HG03575 (cell line): ENCODE data around the gene ING2.

Experiments used
- ATAC-seq: cut with Tn5 transposase; IDR thresholded peaks from one replicate; pipeline ENCODE4 v1.9.1; 2021; ENCODE audit not compliant: unreplicated experiment, insufficient number of reproducible peaks, low FRiP score; ENCODE audit errors: extremely low read depth

The ING2 gene

DNA sequence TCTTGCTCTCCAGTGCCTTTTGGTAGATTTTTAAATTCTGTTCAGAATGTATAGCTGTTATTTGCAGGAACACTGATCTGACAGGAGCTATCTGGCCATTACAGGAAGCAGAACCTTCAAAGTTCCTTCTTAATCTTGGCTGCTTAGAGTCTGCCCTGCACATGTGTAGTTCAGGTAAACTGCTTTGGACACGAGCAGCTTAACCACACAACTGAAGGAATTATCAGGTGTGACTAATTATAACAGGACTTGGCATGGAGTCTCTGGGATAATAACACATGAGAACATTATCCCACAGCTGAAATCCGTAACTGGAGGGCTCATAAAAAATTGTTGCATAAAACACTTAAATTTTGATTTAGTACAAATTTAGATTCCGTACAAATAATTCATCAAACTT is 11.6 kb upstream of the ING2 start:
- ATAC-seq: no peak

DNA sequence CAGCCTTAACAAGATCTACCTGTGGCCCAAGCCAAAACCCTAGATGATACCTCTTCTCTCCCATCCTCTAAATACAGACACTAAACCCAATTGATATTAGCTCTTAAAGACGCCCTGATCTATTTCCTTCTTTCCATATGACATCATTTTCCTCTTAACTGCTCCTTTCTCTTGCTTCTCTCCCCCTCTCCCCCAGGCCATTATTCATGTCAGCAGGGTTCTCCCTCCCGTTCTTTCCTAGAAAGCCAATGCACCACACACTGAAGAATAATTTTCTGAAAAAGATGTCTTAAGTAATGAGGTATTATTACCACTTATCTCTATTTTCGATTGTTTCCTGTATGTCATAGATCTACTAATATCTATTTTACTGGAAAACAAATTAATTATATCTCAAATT is 9.7 kb upstream of the ING2 start:
- ATAC-seq: no peak

DNA sequence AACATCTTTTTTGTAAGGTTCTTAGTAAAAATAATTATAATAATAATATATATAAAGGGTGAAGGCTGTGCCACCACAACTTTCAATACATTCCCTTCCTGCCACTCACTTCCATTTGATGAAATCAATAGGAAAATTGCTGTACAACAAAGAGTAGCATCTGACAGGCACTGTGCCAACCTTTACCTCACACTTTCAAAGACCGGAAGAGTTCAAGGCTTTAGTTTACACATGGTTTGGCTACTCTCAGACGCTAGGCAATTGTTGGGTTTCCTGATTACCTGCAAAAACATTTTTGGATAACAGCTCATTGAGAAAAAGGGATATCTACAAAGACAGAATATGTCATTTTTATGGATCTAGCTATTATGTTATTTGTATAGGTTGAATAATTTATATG is 5.5 kb upstream of the ING2 start:
- no peak for ATAC-seq

DNA sequence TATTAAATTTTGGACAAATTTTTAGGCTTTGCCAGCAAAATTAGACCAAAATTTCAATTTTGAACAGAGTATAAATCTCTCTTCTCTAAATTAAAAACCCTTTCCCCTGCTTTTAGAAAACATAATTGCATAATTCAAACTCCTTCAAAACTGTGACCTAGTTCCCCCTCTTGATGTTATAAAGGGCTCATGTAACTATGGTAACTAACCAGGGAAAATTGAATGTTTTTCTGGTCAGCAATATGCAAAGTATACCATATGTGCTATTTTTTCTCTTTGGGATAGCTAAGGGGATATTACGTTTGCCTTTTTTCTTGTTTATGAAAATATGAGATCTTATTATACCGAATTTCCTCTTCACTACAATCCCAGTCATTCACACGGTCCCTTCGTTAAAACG is 5.1 kb upstream of the ING2 start:
- no peak for ATAC-seq

DNA sequence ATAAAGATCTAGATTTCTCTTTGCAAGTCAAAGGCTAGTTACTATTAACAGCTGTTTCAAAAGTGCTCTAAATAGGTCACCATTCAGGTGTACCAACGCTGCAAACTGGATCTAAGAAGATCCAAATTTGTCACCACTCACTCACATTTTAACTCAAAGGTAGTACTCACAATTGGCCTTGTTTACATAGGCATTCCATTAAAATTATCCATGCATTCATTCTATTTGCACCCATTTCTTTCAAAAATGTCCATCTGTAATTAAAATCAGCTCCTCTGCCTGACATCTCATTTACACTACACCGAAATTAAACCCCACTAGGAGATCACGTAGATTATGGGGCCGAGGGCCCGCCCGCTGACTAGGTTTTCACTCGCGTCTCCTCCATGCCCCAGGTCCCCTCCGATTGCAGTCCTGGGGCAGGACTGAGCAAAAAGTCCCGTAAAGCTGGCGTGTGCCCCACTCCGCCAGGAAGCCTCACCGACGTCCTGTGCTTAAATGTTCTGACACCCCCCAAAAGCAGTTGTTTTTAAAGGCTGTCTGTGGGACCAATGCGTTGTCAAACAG is 1.3 kb upstream of the ING2 start:
- ATAC-seq: no peak

DNA sequence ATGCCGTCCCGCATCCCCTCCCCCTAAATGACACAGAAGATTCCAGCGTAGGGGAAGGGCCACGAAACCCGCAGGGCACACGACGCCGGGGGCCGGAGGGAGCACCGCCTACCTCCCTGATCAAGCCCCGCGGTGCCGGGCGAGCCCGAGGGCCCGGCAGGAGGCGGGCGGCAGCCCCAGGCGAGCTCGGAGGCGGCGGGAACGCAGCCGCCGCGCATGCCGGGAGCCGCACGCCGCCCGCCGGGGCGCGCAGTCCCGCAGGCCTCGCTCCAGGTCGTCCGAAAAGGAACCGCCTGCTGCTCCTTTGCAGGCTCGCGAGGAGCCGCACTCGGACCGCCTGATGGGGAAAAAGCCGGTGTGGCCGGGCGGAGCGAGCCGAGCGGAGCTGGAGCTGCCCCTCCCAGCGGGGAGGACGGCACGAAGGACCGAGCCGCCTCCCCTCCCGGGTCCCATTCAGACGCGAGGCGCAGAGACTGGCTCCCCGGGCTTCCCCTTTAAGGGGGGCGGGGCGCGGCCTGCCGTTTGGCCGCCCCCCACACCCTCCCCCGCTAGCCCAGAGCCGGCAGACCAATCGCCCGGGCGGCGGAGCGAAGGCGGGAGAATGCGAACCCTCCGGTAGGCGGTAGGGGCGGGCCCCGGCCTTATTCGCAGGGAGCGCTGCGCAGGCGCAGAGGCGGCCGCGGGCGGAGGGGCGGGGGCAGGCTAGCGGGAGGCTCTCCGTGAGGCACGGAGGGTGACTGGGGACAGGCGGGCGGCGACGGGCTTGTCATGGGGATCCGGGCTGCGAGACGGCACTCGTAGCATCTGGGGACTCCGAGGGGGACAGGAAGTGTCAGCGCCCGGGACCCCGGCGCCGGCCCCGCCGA is 561 bp upstream of the ING2 start:
- peak; percentile 50 for ATAC-seq

DNA sequence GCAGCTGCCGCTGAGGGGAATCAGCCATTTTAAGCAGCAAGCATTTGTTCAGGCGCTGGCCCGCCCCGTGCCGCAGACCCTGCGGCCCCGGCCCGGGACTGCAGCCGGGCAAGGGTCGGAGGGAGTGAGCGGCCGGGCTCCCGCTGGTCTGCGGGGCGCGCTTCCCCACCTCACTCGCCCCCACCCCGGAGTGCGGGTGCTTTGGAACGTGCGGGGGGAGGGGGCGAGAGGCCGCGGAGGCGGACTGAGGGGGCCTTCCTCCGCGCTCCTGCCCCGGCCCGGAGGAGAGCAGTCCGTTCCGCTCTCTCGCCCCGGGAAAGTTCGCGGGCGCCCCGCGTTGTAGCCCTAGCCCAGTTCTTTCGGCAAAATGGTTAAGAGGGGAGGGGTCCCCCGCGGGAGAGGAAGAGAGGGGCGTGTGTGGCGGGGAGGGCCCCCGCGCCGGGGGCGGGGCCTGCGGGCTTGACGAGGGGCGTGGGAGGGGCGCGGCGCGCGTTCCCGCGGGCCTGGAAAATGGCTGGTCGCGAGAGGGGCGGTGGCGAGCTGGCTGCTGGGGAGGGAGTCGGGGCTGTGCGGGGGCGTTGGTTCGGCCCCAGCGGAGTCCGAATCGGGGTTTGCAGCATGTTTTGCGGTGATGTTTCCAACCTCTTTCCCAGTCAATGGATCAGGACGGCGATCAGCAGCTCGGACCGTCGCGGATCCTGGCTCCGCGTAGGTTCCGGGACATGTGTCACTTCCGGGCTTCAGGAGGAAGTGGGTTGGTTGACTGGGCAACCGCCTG is 942 bp downstream of the ING2 start:
- ATAC-seq: peak; percentile 35

DNA sequence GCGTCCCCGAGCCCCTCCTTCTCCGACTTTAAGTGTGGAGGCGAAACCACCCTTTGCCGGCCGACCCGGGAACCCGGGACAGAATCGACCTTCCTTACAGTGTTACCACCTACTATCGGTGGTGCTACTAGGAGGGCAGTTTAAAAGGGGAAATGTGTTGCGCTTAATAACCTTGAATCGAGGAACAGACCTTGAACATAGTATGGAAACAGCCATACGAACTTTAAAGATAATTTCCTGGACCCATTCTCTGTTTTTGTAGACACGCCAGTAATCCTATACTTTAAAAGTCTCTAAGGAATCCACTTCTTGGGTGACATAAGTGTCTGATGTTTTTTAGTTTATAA is 1.5 kb downstream of the ING2 start:
- ATAC-seq: no peak

DNA sequence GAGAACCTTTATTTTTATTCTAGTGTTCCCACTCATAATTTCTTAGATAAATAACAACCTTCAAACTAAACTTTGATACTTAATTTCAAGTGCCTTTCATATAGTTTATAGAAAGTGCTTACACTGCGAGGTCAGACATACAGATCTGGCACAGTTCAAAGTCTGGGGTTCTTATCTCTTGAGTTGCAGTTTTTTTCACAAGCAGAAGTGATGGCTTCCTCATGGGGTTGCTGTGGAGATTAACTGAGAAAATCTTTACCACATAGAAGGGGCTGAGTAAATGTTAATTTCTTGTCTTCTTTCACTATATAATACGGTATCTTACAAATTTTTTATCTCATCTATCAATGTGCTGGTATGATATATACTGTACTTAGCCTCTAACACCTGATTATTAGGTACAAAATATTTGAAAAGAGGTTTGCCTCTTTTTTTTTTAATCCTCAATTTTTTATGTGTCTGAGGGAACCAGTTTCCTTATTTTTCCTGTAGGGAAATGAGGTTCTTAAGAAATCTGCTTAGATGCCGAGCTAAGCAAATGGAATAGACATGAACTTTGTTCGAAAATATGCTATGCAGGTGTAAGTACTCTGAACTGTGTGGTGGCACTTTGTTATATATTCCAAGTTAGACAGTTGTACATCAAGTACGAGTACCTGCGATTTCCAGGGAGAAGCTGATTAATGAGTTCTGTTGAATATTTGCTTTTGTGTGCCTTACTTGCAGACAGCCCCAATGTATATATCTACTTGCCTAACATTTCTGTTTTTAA is 3.3 kb downstream of the ING2 start:
- no peak for ATAC-seq

DNA sequence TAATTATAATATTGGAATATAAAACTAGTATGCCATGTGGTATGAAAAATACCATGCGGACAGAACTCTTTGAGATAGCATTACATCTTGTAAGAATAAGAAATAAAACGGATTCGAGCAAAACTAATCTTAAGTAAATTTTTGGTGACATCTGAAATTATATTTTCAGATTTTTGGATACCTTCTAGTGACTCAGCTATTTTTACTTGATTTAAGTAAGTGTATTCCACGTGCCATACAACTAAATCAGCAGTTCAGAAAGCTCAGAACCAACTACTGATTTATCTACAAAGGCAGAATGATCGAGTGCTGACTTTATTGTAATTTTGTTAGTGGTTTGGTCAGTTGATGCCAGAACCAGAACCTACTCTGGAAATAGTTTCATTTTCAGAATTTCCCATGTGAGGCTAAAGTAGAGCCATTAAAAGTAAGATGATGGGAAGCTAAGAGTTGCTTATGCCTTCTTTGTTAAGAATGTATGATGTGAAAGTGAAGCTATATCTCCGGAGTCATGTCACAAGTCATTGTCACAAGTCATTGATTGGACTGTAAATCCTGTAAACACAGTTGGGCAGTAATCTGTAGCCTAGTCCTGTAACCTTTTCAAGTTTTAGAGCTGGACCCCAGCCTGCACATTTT is 4.0 kb downstream of the ING2 start:
- ATAC-seq: no peak

DNA sequence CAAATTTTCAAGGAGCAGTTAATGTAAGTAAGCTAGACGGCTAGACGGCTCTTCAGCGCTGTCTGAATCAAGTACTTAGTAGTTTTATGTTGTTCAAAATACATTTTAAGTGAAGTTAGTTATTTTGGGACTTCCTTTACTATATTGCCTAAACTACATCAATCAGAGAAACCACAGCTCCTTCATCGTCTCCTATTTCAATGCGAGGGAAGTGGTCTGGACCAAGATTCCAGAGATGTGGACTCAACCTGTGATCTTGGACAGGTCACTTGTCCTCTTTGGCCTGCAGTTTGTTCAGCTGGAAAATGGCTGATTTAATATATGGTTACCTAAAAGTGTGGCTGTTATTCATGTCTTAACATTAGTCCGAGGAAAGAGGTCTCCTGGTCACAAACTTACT is 10.6 kb downstream of the ING2 start:
- no peak for ATAC-seq

DNA sequence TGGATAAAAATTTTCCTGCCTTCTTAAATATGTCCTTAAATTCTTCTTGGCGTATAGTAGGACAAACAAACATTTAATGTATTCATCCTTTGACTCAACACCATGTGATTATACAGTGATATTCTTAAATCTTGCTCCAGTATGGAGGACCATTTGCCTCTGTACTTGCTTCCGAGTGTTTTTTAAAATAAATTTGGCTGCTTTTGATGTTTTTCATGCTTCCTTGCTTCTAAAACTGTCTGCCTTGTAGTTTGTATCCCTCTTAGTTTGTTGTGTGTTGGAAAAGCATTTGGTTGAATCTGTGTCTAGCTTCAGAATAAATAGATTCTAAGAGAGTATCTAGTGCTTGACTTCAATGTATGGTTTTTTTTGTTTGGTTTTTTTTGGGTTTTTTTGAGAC is 12.3 kb downstream of the ING2 start:
- ATAC-seq: no peak

DNA sequence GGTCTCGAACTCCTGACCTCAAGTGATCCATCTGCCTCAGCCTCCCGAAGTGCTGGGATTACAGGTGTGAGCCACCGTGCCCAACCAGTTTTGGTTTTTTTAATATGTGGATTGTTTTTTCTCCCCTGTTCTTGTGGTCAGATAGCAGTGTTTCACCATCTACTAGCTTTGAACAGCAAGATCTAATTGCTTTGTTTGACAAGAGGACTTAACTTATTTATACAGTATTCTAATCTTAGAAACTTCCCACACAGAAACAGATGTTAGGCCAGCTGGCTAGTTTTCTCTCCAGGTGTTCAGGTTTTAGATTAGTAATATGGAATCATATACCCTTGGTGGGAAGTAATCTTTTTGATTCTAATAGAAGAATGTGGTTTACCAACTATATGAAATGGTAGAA is 12.9 kb downstream of the ING2 start:
- no peak for ATAC-seq

DNA sequence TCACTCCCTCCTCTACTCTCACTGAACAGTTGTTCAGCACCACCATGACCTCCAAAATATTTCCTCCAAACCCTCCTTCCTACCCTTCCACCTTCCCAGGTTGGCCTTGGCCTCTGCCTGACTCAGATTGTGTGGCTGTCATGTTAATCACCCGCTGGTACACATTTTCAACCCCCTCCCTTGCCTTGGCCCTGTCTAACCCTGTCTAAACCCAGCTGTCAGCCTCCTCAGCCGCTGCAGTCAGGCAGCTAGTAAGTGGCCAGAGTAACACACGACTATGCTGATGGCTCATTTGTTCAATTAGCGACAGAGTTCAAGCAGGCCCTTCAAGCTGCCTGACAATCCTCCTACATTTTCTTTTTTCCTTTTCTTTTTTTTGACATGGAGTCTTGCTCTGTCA is 18.0 kb downstream of the ING2 start:
- no peak for ATAC-seq

DNA sequence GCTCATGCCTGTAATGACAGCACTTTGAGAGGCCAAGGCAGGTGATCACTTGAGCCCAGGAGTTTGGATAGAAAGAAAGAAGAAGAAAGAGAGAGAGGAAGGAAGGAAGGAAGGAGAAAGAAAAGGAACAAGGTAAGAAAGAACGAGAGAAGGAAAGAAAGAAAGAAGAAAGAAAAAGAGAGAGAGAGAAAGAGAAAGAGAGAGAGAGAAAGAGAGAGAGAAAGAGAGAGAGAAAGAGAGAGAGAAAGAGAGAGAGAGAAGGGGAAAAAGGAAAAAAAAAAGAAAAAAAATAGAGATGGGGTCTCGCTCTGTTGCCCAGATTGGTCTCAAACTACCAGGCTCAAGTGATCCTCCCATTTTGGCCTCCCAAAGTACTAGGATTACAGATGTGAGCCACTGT is 22.5 kb downstream of the ING2 start:
- ATAC-seq: no peak

DNA sequence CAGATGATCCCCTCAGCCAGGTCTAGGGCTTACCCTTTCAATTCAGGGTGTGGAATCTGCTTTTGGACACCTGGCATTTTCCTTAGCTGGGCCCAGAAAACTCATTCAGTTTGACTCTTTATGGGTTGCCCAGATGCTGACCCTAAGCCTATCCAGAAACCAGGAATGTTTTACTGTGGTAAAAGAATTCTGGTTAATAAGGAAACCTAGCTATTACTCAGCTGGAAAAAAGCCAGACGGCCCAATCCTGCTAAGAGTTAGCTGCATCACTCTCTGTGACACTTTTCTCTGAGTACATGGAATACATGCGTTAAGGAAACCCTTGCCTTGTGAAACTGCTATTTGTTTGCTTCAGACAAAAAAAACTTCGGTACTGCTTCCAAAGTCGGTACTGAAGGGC is 28.0 kb downstream of the ING2 start:
- ATAC-seq: no peak

DNA sequence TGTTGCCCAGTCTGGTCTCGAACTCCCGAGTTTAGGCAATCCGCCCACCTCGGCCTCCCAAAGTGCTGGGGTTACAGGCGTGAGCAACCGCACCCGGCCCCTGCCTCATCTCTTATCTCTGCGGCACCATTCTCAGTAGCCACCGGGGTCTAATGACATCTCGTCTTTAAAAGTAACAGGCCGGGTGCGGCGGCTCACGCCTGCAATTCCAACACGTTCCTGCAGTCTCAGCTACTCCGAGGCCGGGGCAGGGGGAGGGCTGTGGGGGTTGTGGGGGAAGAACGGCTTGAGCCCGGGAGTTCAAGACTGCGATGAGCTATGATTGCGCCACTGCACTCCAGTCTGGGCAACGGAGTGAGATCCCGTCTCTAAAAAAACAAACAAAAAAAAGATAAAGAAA is 28.8 kb downstream of the ING2 start:
- ATAC-seq: no peak

DNA sequence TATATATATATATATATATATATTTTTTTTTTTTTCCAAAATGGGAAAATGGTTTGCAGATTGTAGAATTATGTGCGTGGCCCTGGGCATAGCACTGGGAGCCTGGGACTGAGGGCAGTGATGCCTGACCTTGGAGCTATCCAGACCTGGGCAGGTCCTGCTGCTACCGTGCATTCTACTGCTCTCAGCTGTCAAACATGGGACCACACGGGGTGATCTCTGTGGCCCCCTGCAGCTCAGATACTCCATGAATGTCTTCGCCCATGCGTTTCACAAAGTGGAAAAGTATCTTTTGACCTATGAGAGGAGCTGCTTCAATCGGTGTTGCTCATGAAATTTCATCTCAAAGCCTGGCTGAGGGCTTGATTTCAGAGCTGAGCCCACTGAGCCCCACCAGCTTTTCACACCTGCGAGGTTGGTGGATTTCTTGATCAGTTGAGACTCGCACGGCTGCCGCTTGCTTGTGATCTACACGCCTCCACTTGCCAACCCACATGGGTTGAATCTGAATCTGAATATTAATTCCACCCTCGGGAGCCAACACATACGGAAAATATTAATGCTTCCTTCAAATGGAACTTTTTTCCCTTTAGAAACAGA is 35.7 kb downstream of the ING2 start:
- ATAC-seq: no peak
